Right renal pelvis (tissue), 4 donors: ENCODE results near the gene YBX3. TPM values are rescaled to one million over a fixed set of nuclear protein-coding genes. Genes with fewer than 3 reads are reported as not detected.
A peak's percentile ranks its signal among the peaks of the same experiment; 100 is the strongest.
"Not testable (repeated sequence)": the region's sequence is repeated elsewhere in the genome, so short reads cannot be mapped to it uniquely, and the experiment has no call there.

Source experiments
- DNase-seq, 4 donors: peaks; one replicate each; pipeline ENCODE4 v3.0.0-alpha.2; 2013; ENCODE audit warnings: low read depth in 4 of 4, low spot score in 3 of 4, missing footprints in 1 of 4
- polyA plus RNA-seq, 4 donors: library from polyadenylated mRNA; unstranded; fragments of 120-200 nt; gene quantifications; one replicate each; pipeline ENCODE4 v1.2.1, GENCODE V29; 2013; ENCODE audit not compliant: insufficient read length in 4 of 4

The YBX3 gene
- polyA plus RNA-seq = 100 to 1,000 TPM; 219 to 278 (median 234) TPM

DNA sequence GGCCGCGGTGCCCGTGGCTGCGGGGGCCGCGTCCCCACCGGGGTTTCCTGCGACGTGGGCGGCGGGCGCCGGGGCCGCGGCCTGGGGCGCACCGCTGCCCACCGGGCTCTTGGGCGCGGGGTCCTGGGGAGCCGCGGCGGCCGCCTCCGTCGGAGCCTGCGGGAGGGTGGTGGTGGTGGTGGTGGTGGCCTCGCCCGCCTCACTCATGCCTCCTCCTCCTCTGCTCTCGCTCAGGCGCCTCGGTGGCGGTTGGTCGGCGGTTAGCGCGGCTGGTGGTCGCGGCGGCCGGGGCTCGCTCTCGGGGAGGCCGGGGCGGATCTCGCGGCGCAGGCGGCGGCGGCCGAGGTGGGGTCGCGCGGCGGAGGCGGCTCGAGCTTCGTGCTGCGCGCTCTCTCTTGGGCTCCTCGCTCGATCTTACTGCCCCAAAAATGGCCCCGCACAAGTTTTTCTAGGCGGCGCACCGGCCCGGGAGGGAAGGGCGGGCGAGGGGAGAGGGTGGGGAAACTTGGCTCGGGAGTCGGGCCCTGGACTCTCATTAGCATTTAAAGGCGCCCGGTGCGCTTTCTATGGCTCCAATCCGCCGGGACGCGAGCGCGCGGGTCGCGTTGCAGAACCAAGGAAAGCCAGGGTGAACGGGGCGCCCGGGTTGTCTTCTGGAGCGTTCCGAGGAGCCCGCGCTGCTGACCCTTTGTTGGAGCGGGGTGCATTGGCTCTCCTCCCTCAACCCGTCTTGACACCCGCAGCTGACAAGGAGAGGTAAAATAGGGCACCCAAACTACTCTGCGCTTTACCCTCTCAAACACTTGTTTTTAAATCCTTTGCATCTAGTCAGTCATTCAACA, at the start of gene YBX3:
Gene YBX3 (minus strand): TSS at position 419 of the 842 bp plus-strand sequence. CDS start 212 bp downstream, at position 207.
- peak in 3 of 4 donors; percentile 69 to 73 (median 69) for DNase-seq

- DNase-seq = peak in 1 of 4 donors; percentile 2
These were observed 48.1 kb upstream of the YBX3 start for GRCh38 chr12:10771132-10771733.

DNA sequence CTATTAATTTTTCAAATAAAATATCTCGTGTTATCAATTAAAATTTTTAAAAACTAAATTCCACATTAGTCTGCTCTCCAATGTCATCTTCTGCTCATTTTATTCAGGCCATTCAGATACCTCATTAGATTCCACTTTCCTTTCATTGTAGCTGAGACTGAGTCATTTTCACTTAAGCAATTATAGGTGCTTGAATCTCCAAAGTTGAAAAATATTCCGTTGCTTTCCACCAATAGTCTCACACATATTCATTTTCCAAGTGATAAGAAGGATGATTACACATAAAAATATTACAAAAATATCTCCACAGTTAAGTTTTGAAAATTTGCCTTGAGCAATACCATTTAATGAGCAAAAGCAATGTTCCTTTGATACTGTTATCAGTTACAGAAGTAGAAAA, 36.5 kb upstream of the YBX3 start:
- no peak for DNase-seq

- DNase-seq = no peak
These were observed 33.1 kb upstream of the YBX3 start for GRCh38 chr12:10756194-10756593.

GRCh38 chr12:10753059-10753458, 29.9 kb upstream of the YBX3 start:
- DNase-seq = peak in 1 of 4 donors; percentile 3

GRCh38 chr12:10750385-10750727, 27.2 kb upstream of the YBX3 start:
- DNase-seq = no peak

DNA sequence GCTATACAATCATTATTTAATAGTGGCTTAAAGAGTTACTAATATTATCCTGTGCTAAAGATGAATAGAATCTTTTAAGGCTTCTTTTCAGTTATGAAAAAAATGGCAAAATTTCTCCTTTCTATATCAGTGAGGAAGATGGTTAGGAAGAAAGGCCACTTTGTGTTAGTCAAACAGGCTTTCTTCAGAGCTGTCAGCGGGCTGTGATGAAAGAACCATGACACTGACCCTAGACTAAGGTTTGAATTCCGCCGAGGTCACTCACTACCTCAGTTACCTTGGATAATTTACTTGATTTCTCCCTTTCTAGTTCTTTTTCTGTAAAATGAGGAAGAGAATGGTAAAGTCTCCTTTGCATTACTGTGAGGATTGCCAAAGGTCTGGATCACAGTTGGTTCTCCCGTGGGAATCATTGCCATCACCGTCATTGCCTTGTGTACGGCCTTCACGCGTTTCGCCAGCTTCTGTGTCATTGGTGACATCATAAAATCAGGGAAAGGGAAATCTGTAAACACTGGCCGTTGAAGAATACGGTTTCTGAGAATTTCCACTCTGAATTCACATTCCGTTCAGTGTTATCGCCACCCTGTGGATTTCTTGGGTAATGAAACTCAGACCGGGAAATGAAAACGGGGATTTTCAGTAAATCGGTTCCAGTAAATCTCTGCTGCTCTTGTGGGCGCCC, 26.7 kb upstream of the YBX3 start:
- peak; percentile 71 to 86 (median 80) for DNase-seq

DNA sequence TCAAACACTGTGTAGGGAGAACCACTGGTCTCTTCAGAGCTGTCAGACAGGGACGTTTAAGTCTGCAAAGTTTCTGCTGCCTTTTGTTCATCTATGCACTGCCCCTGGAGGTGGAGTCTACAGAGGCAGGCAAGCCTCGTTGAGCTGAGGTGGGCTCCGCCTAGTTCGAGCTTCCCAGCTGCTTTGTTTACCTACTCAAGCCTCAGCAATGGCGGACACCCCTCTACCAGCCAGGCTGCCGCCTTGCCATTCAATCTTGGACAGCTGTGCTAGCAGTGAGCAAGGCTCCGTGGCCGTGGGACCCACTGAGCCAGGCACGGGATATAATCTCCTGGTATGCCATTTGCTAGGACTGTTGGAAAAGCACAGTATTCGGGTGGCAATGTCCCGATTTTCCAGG, 24.6 kb upstream of the YBX3 start:
- DNase-seq = no peak

- DNase-seq = not testable (repeated sequence)
These were observed 20.3 kb upstream of the YBX3 start for GRCh38 chr12:10743420-10743819.

DNA sequence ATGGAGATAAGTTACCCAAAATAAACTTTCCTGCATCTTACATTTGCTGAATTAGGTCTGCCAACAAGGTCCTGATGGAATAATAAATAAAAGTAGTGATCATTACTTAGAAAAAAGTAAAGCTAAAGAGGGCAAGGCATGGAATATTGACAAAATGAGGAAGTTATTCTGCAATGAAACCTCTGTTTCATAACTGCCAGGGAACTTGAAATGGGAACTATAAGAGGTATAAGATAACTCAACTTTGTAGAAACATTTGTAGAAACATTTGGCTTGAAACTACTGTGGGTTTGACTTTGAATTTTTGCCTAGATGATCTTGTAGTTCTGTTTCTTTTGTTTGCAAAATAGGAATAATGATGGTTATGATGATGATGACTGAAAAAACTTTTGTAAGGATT, 18.7 kb upstream of the YBX3 start:
- DNase-seq = no peak

DNA sequence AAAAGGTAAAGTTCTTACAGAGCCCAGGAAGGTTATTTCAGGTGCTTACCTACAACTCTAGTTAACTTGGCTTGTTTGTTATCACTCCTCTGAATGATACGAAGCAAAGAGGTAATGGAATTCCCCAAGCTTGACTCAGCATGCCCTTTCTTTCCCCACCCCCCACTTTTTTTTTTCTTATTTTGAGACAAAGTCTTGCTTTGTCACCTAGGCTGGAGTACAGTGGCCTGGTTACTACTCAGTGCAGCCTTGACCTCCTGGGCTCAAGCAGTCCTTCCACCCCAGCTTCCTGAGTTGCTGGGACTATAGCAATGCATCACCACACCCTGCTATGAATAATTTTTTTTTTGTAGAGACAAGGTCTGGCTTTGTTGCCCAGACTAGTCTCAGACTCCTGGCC, 17.1 kb upstream of the YBX3 start:
- no peak for DNase-seq

DNA sequence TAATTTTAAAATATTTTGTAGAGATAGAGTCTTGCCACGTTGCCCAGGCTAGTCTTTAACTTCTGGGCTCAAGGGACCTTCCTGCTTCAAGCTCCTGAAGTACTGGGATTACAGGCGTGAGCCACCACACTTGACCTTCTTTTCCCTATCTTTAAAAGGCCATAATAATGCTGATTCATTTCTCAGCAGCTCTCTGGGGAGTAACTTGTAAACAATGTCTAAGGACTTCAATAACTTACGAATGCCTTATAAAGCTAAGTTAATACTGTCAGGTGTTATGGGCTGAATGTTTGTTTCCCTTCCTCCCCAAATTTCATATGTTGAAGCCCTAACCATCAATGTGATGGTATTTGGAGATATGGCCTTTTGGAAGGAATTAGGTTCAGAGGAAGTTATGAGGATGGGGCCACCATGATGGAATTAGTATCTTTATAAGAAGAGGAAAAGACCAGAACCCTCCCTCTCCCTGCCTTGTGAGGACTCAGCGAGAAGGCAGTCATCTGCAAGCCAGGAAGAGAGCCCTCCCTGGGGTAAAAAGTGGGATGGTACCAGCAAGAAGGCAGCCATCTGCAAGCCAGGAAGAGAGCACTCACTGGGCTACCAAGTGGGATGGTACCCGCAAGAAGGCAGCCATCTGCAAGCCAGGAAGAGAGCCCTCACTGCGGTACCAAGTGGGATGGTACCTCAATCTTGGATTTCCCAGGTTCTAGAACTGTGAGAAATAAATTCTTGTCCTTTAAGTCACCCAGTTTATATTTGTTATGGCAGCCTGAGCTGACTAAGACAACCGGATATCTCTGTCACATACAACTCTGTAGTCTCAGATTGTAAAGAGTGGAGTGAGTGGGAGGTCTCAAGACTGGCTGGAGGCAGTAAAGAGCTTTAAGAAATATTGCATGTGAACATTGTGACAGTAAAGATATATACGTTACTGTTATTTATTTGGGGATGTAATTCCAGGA, 16.3 kb upstream of the YBX3 start:
- no peak for DNase-seq

- DNase-seq = no peak
These were observed 14.1 kb upstream of the YBX3 start for GRCh38 chr12:10737249-10737648.

DNA sequence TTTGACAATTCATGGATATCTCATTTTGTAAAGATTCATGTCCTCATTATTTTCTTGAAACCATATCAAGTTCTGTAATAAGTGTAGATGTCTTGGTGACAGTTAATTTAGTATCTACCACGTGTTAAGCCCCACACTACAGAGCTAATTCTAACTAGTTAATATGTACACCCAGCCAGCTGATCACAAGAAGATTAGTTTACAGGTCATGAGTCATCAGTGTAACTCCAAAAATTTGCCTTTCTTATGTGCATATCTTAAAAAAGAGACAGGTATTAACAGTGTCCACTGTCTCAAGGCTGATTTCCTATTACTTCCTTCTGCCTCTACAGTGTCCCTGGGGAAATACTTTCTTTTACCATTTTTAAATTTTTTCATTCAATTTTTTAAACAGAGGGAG, 13.3 kb upstream of the YBX3 start:
- no peak for DNase-seq

DNA sequence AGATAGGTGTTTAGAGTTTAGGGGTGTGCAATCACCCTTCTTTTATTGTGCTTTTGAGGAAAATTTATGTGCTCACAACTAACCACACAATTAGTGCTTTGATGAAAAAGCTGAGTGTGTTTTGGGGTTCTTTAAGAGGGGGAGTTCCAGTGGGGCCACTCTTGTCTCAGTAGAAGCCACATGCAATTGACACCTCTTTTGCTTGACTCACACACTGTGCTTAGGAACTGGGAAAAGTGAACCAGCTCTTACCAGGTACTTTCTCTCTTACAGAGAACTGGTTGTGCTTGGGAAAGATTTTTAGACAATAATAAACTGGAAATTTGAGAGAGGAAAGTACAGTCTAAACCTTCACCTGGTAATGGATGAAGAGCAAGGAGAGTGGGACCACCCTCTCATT, 12.3 kb upstream of the YBX3 start:
- no peak for DNase-seq

GRCh38 chr12:10732549-10732948, 9.4 kb upstream of the YBX3 start:
- no peak for DNase-seq

GRCh38 chr12:10732066-10732465, 8.9 kb upstream of the YBX3 start:
- DNase-seq = no peak

DNA sequence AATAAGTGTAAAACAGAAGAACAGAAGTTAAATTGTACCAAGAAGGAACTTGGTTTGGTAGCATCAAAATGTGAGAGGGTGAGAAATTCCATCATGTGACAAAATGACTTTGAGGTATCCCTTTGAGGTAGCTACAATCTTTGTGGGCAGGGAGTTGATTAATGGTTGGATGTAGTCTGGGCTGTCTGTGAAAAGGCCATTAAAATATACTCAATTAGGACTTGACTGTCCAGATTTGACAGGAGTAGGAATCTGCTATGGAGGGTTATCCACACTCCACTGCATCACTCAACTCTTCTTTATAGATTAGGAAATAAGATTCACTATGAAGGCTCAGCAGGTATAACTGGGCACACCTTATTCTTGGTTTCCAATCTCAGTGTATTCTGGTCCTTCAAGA, 7.4 kb upstream of the YBX3 start:
- no peak for DNase-seq

GRCh38 chr12:10728091-10728490, 5.0 kb upstream of the YBX3 start:
- DNase-seq = no peak

DNA sequence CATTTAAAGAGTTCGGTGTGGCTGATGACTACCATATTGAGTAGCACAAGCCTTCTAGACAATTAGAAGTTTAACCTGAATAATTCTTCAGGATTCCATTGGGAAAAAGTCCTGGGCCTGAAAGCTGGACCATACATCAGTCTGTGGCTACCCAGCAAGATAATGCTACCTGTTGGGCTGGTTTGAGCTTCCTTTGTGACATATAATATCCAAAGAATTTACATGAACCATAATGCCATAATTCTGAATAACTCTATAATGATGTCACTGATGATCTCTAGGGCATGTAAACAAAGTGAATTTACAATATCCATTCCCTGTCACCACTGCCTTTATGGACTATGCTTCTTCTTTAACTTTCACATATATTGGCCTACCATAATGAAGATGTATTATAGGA, 3.8 kb upstream of the YBX3 start:
- DNase-seq = no peak

DNA sequence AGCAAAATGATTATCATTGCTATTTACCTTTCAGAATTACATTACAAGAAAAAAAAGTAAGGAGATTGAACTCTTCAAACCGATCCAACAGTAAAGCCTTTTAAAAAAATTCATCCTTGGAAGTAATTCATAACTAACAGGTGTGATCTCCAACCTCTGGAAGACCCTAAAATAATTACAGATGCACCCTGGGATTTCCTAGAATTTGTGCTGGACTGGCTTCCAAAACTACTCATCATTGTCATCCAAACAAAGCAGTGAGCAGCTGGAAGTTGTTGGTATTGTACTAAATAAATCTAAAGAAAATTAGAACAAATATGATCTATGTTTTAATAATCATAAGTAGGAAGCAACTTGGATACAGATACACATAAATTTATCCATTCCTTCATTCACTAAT, 1.9 kb upstream of the YBX3 start:
- DNase-seq = no peak
